ES-I3 (cell line): ENCODE results near the gene RASSF5.

Experiments
- H3K36me3 ChIP-seq: 2 replicates; pipeline ENCODE4 v1.6.1; 2013; ENCODE audit warnings: mild to moderate bottlenecking, low read length, control low read depth, moderate library complexity; ENCODE audit not compliant: insufficient read depth
- H3K4me1 ChIP-seq: 2 replicates; pipeline ENCODE4 v1.6.1; 2013; ENCODE audit warnings: mild to moderate bottlenecking, control low read depth, low read length; ENCODE audit not compliant: insufficient read depth
- H3K9ac ChIP-seq: 2 replicates; pipeline ENCODE4 v1.6.1; 2013; ENCODE audit warnings: low read depth, mild to moderate bottlenecking, low read length, moderate library complexity
- H3K9me3 ChIP-seq: 2 replicates; pipeline ENCODE4 v1.6.1; 2013; ENCODE audit warnings: mild to moderate bottlenecking, low read length, moderate library complexity; ENCODE audit not compliant: control insufficient read depth, insufficient read depth

The RASSF5 gene

DNA sequence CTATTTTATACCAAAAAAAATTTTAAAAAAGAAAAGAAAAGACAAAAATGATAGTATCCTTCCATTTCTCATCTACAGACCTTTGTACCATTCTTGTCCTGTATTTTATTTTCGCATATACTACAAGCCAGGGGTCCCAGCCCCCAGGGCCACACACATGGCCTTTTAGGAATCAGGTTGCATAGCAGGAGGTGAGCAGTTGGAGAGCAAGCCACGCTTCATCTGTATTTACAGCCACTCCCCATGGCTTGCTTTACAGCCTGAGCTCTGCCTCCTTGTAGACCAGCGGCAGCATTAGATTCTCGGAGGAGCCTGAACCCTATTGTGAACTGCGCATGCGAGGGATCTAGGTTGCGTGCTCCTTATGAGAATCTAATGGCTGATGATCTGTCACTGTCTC lies 39.8 kb downstream of the RASSF5 start:
- no peaks in the 10 kb centered on the region for H3K9me3 ChIP-seq
- no peaks in the 10 kb centered on the region for H3K36me3 ChIP-seq
- H3K4me1 ChIP-seq, result no peaks in the 10 kb centered on the region
- H3K9ac ChIP-seq, result no peak overlapping the region

- H3K9me3 ChIP-seq, result no peaks in the 10 kb centered on the region
- no peaks in the 10 kb centered on the region for H3K36me3 ChIP-seq
- H3K9ac ChIP-seq, result no peak overlapping the region
- H3K4me1 ChIP-seq, result no peaks in the 10 kb centered on the region
Observed at GRCh38 chr1:206550446-206550845, 43.1 kb downstream of the RASSF5 start.

DNA sequence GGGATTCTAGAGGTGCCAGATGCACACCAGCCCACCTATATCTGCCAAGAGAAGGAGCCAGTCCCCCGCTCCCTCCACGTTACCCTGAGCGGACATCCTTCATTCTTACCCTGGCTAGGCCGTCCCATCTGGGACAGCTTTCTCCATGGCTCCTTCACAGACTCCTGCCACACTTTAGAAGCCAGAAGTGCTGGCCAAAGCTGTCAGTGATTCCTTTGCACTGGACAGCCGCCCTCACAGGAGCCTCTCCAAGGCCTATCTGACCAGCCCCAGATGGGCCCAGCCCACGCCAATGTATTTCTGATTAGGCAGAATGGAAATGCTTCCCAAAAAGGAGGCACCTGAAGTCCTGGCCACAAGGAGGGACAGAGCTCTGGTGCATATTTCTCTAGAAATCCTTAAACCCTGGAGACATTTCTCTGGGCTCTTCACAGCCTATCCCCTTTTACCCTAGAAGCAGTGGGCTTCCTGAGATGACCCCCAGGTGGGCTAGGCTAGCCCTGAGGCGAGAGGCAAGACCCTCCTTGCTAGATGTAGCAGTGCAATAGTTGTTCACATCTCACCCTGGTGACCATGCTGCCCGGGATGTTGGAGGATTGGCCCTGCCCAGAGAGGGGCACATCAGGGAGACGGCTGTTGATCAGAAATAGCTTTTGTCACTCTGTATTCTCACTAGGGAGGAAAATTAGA lies 44.1 kb downstream of the RASSF5 start:
- no peaks in the 10 kb centered on the region for H3K4me1 ChIP-seq
- H3K9me3 ChIP-seq, result no peaks in the 10 kb centered on the region
- no peak overlapping the region for H3K9ac ChIP-seq
- H3K36me3 ChIP-seq, result no peaks in the 10 kb centered on the region

- Histone ChIP-seq H3K4me1 (no peaks in the 10 kb centered on the region), H3K9me3 (no peaks in the 10 kb centered on the region)
Observed at GRCh38 chr1:206551986-206552326, 44.6 kb downstream of the RASSF5 start.

GRCh38 chr1:206554211-206554610 lies 46.9 kb downstream of the RASSF5 start:
- no peak overlapping the region for H3K9ac ChIP-seq
- H3K4me1 ChIP-seq, result no peaks in the 10 kb centered on the region; the same call in 1 of the 2 replicates
- no peaks in the 10 kb centered on the region for H3K9me3 ChIP-seq
- H3K36me3 ChIP-seq, result no peaks in the 10 kb centered on the region

More at GRCh38 chr1:206551986-206552326, 44.6 kb downstream of the RASSF5 start:
- no peaks in the 10 kb centered on the region for H3K36me3 ChIP-seq
- H3K9ac ChIP-seq, result no peak overlapping the region

DNA sequence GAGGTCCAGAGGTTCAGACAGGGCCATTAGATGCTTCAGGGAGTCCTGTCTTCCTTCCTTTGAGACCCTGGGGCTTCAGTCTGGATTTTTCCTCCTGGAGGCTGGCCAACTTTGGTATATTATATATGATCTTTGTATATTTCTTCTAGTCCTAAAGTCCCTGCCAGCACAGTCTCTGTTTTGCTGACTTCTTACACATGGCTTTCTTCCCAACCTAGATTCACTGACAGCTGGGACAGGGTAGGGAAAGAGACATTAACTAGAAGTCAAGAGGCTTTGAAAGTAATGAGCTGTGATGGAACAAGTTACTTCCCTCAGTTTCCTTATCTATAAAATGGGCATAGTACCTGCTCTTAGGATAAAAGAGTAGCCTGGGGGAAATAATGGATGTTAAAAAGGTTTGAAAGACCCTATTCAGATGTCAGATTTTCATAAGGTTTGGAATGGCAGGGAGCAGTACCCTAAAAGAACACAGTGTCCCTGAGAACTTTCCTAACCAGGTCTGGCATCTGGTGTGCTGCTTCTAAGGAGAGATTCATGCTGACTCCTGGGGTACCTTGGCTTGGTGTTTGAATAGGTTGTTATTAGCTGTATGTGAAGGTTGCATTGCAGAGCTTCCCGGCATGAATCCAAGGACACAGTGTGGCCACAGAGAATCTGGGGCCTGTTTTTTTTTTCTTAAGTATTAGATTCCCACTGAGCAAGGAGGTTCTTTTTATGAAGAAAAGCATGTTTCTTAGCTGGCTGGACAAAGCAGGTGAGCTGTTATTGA lies 47.6 kb downstream of the RASSF5 start:
- Histone ChIP-seq H3K4me1 (peaks cover 6% of the 10 kb centered on the region; the same call in 1 of the 2 replicates), H3K9me3 (no peaks in the 10 kb centered on the region), H3K36me3 (no peaks in the 10 kb centered on the region), H3K9ac (no peak overlapping the region)

DNA sequence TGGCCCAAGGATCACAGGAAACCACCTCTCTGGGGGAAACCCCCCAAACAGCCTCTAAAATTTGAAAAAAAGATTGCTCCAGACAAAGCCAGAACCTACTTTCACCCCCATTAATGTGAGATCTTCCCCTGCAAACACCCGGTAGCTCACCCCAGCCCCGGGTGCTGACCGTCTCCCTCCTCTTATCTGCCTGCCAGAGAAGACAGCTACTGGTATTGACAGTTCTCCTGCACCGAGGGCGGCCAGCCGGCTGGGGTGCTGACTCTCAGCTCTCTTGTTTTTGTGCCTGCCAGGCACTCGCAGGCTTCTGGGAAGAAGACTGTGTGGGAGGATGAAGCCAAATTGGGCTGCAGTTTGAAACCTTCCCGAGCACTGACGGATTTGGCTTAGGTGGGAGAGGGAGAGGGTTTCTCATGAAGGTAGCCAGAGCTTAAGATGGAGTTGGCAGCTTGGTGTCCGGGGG lies 48.2 kb downstream of the RASSF5 start:
- H3K9ac ChIP-seq, result no peak overlapping the region

DNA sequence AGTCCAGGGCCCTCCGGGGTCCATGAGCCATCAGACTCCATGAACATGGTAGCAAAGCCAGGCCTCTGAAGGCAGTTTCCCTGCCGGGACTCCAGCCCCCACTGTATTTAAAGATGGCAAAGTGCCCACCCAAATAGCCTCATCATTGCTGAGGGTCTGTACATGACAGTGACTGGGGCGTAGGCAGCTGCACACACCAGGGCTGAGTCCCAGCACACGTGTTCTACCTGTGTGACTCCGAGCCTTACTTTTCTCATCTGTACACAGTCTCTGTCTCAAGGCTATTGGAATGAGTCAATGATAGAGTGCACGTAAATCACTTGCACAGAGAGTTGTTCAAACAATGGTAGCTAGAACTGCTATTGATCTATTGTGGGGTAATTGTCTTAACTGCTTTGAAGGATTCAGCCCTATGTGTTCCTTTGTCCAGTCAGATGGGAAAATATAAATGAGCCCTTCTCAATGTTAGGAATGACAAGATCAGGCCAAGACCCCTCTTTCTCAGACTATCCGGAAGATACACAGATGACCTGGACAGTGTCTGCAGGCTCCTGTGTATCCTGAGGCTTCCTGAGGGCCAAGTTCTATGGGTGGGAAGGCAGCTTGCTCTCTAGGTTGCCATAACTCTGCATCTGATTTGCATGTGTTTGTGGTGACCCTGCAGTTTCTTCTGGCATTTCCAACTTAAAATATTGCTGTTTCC lies 48.9 kb downstream of the RASSF5 start:
- Histone ChIP-seq H3K9ac (no peak overlapping the region; the same call in 1 of the 2 replicates), H3K4me1 (peaks cover 8% of the 10 kb centered on the region; the same call in 1 of the 2 replicates), H3K36me3 (no peaks in the 10 kb centered on the region), H3K9me3 (no peaks in the 10 kb centered on the region)

More for the DNA sequence above, 48.2 kb downstream of the RASSF5 start:
- H3K9me3 ChIP-seq, result no peaks in the 10 kb centered on the region
- H3K4me1 ChIP-seq, result peaks cover 8% of the 10 kb centered on the region; the same call in 1 of the 2 replicates
- H3K36me3 ChIP-seq, result no peaks in the 10 kb centered on the region

- peak overlapping the region; percentile 58; the same call in 1 of the 2 replicates for H3K9ac ChIP-seq
- H3K36me3 ChIP-seq, result no peaks in the 10 kb centered on the region
- peaks cover 8% of the 10 kb centered on the region; the same call in 1 of the 2 replicates for H3K4me1 ChIP-seq
Observed at GRCh38 chr1:206556750-206557635, 49.7 kb downstream of the RASSF5 start.

DNA sequence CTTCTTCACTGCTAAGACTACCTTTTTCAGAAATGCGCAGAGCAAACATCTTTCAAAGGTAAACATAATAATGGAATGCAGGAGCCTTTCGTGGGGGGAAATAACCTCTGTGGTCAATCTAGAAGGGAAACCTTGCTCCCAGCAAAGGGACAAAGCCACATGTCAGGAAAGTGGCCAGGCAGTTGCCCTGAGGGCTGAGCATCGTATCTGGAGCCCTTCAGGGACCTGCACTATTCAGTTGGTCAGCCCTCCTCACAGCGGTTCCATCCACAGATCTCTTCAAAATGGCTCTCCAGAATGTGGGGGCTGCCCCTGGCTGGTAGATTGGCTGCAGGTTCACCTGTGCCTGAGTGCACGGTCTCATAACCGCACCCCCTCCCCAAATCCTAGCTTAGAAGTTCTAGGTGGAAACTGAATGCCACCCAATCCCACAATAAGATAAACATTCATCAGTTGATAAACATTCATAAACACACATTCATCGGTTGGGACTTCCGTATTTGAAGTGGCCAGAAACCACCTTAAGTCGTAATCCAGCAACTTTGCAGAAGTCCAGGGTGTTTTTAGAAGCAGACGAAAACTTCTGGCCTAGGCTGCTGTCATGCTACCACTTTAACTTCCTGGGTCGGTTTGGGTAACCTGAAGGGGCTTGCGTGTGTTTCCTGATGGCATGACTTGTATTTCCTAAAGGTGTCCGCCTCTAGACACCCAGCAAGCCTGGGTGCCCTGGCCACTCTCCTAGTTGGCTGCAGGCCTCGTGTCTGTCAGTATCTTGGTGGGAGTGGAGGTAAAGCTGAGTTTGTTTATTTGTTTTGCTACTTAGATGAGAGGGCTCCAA lies 50.5 kb downstream of the RASSF5 start:
- H3K9ac ChIP-seq, result peak overlapping the region; percentile 58; the same call in 1 of the 2 replicates
- H3K9me3 ChIP-seq, result no peaks in the 10 kb centered on the region
- peaks cover 8% of the 10 kb centered on the region; the same call in 1 of the 2 replicates for H3K4me1 ChIP-seq
- H3K36me3 ChIP-seq, result no peaks in the 10 kb centered on the region

More at GRCh38 chr1:206556750-206557635, 49.7 kb downstream of the RASSF5 start:
- H3K9me3 ChIP-seq, result no peaks in the 10 kb centered on the region

GRCh38 chr1:206558794-206559671 lies 51.7 kb downstream of the RASSF5 start:
- H3K36me3 ChIP-seq, result no peaks in the 10 kb centered on the region
- peaks cover 8% of the 10 kb centered on the region; the same call in 1 of the 2 replicates for H3K4me1 ChIP-seq
- no peak overlapping the region for H3K9ac ChIP-seq
- H3K9me3 ChIP-seq, result no peaks in the 10 kb centered on the region

GRCh38 chr1:206559672-206559995 lies 52.3 kb downstream of the RASSF5 start:
- Histone ChIP-seq H3K9me3 (no peaks in the 10 kb centered on the region), H3K36me3 (no peaks in the 10 kb centered on the region), H3K9ac (no peak overlapping the region), H3K4me1 (peaks cover 8% of the 10 kb centered on the region; the same call in 1 of the 2 replicates)
